GM12864 (cell line): ENCODE results near the gene PRDM5.
A peak's percentile ranks its signal among the peaks of the same experiment; 100 is the strongest.

ENCODE experiments used
- DNase-seq: peaks from one replicate; pipeline ENCODE4 v3.0.0-alpha.2; 2011; ENCODE audit warnings: low read depth
- H3K4me3 ChIP-seq: 2 replicates; pipeline ENCODE4 v1.5.1; 2011; ENCODE audit warnings: mild to moderate bottlenecking, low read depth, low read length, control low read depth
- TF ChIP-seq, protein P1 (sequence below): IDR thresholded peaks from 2 replicates; pipeline ENCODE4 v1.5.1; 2011; ENCODE audit warnings: low read depth, mild to moderate bottlenecking, moderate library complexity, low read length, control low read depth, inconsistent platforms; ENCODE audit errors: missing control alignments

The PRDM5 gene

DNA sequence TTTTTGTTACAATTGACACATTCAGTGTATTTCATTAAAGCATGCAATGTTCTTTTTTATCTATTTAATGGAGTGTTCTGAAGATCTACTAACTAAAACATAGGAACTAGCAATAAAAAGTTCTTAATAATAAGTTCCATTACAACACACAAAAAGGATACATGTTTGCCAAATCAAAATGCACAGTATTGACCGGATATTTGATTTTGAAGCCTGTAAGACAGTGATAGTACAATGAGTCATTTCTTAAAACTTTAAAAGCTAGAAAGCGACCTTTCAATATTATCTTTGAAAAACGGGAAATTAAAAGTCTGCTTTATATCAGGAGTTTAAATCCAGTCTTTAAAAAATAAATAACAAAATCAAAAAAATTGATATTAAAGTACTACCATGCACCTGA is 2.4 kb upstream of the PRDM5 start:
- no peak overlapping the region for H3K4me3 ChIP-seq
- DNase-seq, result no peak
- TF ChIP-seq, protein P1, sequence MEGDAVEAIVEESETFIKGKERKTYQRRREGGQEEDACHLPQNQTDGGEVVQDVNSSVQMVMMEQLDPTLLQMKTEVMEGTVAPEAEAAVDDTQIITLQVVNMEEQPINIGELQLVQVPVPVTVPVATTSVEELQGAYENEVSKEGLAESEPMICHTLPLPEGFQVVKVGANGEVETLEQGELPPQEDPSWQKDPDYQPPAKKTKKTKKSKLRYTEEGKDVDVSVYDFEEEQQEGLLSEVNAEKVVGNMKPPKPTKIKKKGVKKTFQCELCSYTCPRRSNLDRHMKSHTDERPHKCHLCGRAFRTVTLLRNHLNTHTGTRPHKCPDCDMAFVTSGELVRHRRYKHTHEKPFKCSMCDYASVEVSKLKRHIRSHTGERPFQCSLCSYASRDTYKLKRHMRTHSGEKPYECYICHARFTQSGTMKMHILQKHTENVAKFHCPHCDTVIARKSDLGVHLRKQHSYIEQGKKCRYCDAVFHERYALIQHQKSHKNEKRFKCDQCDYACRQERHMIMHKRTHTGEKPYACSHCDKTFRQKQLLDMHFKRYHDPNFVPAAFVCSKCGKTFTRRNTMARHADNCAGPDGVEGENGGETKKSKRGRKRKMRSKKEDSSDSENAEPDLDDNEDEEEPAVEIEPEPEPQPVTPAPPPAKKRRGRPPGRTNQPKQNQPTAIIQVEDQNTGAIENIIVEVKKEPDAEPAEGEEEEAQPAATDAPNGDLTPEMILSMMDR, result no peak

DNA sequence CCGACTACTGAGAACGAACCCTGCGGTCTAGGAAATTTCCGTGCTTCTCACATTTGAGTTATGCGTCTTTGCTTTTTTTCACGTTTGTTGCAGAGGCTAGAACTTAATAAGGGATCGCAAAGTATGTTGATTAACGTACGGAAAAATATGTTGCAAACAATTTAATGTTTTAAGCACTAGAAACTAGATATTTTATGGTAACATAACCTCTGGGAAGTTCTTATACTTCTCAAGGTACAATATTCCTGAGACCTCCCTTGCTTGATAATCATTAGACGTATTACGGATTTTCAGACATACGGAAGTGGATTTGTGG is 639 bp upstream of the PRDM5 start:
- TF ChIP-seq, protein P1, result no peak
- H3K4me3 ChIP-seq, result no peak overlapping the region
- DNase-seq, result no peak

DNA sequence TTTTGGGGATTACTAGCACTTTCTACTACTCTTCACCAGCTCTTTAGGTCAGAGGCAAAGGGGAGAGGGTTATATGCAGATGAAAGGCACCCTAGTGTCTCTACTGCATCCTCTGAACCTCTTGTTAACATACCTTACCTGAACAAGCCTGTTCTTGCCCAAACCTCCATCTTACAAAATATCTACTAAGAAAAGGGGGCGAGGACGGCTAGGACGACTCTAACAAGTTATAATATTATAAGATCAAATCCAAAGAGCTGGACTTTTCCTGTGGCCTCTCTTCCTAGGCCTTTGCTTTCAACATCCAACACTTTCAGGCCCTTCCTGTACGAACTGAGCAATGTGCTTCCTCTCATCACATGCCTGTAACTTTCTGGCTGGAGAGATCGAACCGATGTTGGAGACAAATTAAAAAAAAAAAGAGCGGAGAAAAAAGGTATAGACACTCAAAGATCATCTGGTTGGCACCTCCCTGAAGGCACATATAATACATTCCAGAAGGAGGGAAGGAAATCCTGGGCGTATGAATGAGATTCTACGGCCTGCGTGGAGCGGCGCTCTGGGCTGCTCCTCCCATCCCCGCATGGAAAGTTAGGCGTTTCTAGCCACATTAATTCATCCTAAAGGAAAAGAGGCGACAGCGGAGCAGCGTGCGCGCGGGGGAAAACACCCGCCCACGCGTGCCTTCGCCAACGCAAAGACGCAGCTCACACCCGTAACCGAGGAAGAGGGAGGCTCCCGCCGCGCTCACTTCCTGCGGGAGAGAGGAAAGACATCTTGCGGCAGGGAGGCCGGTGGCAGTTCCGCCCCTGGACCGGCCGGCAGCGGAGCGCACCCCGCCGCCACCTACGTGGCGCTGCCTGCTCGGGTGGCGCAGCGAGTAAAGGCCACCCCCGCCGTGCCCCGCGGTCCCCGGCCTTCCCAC is 808 bp downstream of the PRDM5 start:
- TF ChIP-seq, protein P1, result no peak
- no peak for DNase-seq
- H3K4me3 ChIP-seq, result peak overlapping the region; percentile 26

DNA sequence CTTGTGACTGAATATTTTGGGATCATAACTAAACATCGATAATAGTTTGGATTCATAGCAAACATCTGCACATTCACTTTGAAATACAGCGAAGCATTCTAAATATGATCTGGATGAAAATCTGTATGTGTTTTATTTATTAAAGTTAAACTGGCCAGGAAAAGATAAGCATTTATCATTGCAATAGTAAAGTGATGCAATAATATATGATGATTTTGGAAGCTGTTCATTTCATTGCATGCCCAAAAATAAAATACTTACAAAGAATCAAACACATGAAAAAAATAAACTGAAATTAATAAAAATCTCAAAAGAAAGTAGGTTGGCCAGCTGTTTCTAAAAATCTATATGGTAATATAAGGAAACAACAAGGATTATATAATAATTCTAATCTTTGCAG is 1.9 kb downstream of the PRDM5 start:
- H3K4me3 ChIP-seq, result no peak overlapping the region
- no peak for DNase-seq
- TF ChIP-seq, protein P1, result no peak

DNA sequence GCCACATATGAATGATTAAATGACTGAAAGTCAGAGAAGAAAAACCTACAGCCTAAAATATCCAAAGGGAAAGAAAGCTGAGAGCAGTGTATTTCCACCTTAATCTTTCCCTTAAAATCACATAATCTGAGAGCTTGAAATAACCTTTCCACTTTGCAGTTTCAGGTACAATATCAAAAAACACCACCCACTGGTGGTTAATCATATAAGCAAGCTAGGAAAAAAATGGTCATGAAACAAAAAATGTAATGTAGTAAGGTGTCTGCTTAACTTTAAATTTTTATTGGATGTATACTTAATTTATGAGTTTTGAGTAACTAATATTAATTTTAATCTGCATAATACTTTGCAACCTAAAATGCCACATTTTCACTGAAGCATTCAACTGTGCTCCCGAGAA is 3.2 kb downstream of the PRDM5 start:
- no peak for DNase-seq
- TF ChIP-seq, protein P1, result no peak

DNA sequence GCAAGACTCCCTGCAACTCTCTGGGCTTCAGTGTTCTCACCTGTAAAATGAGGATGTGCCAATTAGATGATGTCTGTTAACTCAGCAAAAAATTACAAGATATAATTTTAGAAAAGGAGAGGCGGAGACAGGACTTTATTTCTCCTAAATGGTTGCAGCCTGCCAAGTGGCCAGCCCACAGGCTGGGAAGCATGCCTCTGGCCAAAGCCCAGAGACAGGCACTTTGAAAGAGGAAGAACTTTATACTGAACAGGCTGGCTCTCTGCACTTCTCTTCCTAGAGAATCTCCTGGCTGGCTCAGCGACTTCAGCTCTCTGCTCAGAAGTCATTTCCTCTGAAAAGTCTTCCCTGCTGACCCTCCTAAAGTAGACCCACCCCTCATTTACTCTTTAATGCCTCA is 3.7 kb downstream of the PRDM5 start:
- no peak for DNase-seq
- TF ChIP-seq, protein P1, result no peak
- no peak overlapping the region for H3K4me3 ChIP-seq

More for the DNA sequence above, 3.2 kb downstream of the PRDM5 start:
- no peak overlapping the region for H3K4me3 ChIP-seq

DNA sequence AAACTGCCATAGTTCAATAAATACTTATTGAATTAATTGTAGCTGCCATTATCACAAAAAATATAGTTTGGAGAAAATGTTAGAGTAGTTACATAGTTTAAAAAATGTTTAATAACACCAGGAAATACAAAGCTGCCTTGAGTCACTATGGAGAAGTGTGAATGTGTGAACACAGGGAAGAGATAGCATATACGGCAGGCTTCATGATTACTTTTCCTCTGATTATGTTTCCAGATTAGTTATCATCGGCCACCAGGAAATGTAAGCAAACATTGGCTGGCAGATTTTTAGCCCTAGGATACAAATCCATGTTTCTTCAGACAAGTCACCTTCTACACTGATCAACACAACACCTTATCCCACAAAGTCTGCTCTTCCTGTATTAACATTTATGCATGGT is 4.4 kb downstream of the PRDM5 start:
- TF ChIP-seq, protein P1, result no peak
- no peak for DNase-seq
- no peak overlapping the region for H3K4me3 ChIP-seq
